ENCODE results near the gene TMCC3.
A peak's percentile ranks its signal among the peaks of the same experiment; 100 is the strongest.

The TMCC3 gene

DNA sequence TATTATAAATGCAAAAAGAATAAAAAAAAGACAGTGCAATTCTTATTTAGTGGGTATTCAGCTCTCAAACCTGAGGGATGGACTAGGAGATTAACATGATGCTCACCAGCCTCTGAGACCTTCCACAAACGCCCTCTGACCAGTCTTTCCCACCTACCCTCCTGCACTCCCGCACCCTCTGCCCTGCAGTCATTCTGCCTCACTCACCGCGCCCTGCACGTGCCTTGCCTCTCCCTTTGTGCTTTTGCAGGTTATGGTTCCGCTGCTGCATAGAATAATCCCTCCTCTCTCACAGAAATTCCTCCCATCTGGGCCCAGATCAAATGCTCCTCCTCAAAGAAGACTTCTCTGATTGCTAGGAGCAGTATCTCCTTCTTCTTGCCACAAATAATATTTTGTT lies 28.5 kb upstream of the TMCC3 start:
- Mint-ChIP-seq H3K4me1 (peaks cover 29% of the 10 kb centered on the region), H3K27me3 (peaks cover 5% of the 10 kb centered on the region), H3K4me3 (no peak overlapping the region), H3K9me3 (no peaks in the 10 kb centered on the region), H3K36me3 (ENCODE audit: low read depth) (no peaks in the 10 kb centered on the region), H3K27ac (no peak overlapping the region)
- DNase-seq (no peak), ATAC-seq (no peak)

DNA sequence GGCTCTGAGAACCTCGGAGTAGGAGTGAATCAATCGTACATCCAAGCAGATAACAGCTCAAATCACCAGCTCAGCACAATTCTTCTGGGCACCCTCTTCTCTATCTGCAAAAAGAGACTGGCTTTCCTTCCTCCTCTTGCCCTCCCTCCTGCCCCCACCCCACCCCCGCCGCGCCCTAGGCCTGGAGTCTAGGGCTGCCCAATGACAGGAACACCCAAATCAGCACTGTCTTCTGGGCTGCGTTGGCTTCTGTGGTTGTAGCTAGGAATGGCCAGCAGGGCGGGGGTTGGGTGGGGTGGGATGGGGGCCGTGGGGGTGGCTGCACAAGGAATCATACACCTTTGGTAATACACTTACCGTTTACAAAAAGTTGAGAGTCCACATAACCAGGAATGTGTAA lies 28.0 kb upstream of the TMCC3 start:
- H3K9me3 Mint-ChIP-seq: no peaks in the 10 kb centered on the region
- peaks cover 5% of the 10 kb centered on the region for H3K27me3 Mint-ChIP-seq
- ATAC-seq (no peak), DNase-seq (no peak)
- H3K36me3 Mint-ChIP-seq (ENCODE audit: low read depth): no peaks in the 10 kb centered on the region
- H3K4me3 Mint-ChIP-seq: no peak overlapping the region
- peaks cover 29% of the 10 kb centered on the region for H3K4me1 Mint-ChIP-seq
- no peak overlapping the region for H3K27ac Mint-ChIP-seq

DNA sequence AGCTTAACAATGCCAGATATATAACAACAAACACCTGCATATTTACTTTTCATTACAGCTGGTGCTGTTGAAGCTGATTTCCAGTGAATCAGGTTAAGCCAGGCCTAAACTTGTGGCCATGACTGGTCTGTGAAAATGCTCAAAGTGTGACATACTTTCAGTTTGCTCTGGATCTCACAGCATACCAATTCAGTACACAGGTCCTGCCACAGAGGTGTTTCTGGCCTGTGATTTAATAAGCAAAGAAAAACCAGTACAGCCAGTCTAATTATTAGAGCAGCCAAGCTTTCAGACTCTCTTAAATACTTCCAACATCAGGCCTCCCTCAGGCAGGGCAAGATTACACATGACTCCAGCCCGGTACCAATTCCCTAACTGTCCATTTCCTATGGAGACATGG lies 27.4 kb upstream of the TMCC3 start:
- H3K9me3 Mint-ChIP-seq: no peaks in the 10 kb centered on the region
- H3K27me3 Mint-ChIP-seq: peaks cover 5% of the 10 kb centered on the region
- no peak for DNase-seq
- H3K27ac Mint-ChIP-seq: no peak overlapping the region
- ATAC-seq: no peak
- H3K36me3 Mint-ChIP-seq (ENCODE audit: low read depth): no peaks in the 10 kb centered on the region
- peaks cover 29% of the 10 kb centered on the region for H3K4me1 Mint-ChIP-seq
- H3K4me3 Mint-ChIP-seq: no peak overlapping the region

DNA sequence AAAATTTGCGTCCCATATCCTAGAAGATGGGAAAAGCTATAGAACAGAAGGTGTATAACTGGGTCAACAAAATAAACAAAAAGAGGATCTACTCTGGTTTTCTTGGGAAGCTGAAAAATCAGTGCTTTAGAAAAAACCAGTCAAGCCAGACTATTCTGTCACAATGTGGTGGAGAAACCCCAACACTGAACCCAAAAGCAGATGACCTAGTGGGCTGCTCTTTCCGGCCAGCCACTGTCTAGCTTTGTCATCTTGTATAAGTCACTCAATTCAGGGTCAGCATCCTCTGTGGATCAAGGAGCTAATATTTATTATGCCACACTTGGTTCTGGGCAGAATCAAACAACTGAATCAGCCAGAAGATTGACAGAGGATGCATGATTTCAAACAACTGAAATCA lies 26.6 kb upstream of the TMCC3 start:
- Mint-ChIP-seq H3K4me1 (peaks cover 26% of the 10 kb centered on the region), H3K36me3 (ENCODE audit: low read depth) (no peaks in the 10 kb centered on the region), H3K4me3 (no peak overlapping the region), H3K27me3 (peaks cover 5% of the 10 kb centered on the region), H3K27ac (no peak overlapping the region), H3K9me3 (no peaks in the 10 kb centered on the region)
- no peak for ATAC-seq
- no peak for DNase-seq

DNA sequence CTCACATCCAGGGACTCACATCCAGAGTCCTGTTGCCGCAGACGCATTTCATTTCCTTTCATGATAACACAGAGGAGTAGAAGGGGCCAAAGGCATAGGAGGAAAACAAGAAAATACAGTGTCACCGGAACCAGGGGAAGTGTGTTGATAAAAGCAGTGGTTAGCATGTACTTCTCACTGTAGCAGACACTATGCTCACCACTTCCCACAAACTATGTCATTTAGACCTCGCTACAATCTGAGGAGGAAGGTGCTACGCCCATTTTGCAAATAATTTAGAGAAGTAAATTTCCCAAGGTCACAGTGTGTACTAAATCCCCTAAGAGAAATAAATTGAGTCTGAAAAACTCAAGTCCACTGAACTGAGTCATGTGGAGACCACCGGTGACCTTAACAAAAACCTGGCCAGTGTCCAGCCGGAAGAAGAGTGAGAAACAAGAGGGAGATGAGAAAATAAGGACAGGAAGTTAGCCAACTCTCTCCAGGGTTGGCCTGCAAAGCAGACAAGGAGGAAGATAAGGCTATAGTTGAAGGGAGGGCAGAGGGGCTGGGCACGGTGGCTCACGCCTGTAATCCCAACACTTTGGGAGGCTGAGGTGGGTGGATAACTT lies 25.8 kb upstream of the TMCC3 start:
- Mint-ChIP-seq H3K9me3 (no peaks in the 10 kb centered on the region), H3K36me3 (ENCODE audit: low read depth) (no peaks in the 10 kb centered on the region), H3K4me1 (peaks cover 26% of the 10 kb centered on the region), H3K4me3 (no peak overlapping the region), H3K27me3 (peaks cover 3% of the 10 kb centered on the region), H3K27ac (peak overlapping the region; percentile 24)
- DNase-seq (no peak), ATAC-seq (peak; percentile 74)

DNA sequence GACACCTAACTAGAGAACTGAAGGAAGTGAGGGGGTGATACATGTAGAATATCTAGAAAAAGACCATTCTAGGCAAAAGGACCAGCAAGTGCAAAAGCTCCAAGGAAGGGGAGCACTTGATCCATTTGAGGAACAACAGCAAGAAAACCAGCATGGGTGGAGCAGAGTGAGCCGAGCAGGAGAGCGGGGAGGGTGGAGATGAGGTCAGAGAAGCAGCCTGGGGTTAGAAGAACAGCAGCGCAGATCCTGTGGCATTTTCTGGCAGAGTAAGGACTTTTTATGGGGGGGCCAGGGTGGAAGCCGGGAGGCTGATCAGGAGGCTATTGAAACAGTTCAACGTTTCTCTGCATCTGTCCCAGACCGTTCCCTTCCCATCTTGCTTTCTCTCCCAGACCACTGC lies 24.5 kb upstream of the TMCC3 start:
- H3K27me3 Mint-ChIP-seq: peaks cover 3% of the 10 kb centered on the region
- peaks cover 26% of the 10 kb centered on the region for H3K4me1 Mint-ChIP-seq
- H3K27ac Mint-ChIP-seq: no peak overlapping the region
- no peaks in the 10 kb centered on the region for H3K9me3 Mint-ChIP-seq
- H3K36me3 Mint-ChIP-seq (ENCODE audit: low read depth): no peaks in the 10 kb centered on the region
- ATAC-seq: no peak
- H3K4me3 Mint-ChIP-seq: no peak overlapping the region
- DNase-seq: no peak

DNA sequence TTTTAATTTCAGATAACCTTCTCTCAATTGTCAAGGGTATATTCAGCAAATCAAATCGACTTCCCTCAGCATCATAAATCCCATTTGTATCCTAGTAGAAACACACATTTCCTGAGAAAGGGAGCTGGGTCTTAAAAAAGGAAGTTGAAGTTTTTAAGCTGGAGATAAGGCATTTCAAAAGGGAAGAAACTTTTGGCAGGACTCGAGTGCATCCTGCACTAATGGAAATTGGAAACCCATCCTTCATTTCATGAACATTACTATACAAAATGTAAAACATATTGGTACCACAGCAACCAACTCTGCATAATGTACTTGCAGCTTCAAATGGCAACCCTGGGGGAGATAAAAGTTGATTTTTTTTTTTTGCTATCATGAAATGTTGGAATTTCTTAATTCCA lies 23.7 kb upstream of the TMCC3 start:
- ATAC-seq (no peak), DNase-seq (no peak)
- Mint-ChIP-seq H3K27me3 (peaks cover 3% of the 10 kb centered on the region), H3K4me3 (no peak overlapping the region), H3K27ac (no peak overlapping the region), H3K4me1 (peaks cover 26% of the 10 kb centered on the region), H3K36me3 (ENCODE audit: low read depth) (no peaks in the 10 kb centered on the region), H3K9me3 (no peaks in the 10 kb centered on the region)

DNA sequence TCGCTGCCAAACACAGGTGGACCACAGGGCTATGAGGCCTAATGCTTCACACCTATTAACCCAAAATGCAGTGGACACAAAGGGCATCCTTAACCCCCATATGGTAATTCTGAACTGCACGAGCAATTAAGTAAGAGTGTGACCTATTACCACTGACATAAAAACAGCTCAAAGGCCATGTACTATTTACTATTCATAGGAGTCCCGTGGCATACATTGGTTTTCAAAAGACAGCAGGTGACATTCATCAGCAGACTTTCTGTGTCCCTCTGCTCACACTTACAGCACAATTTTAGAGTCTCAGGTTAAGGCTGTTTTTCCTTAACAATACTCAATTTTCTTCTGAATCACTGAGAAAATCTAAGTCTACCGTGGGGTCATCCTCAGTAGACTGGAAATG lies 23.1 kb upstream of the TMCC3 start:
- Mint-ChIP-seq H3K27ac (no peak overlapping the region), H3K9me3 (no peaks in the 10 kb centered on the region), H3K4me1 (peaks cover 26% of the 10 kb centered on the region), H3K4me3 (no peak overlapping the region), H3K36me3 (ENCODE audit: low read depth) (no peaks in the 10 kb centered on the region), H3K27me3 (peaks cover 3% of the 10 kb centered on the region)
- DNase-seq (no peak), ATAC-seq (no peak)

DNA sequence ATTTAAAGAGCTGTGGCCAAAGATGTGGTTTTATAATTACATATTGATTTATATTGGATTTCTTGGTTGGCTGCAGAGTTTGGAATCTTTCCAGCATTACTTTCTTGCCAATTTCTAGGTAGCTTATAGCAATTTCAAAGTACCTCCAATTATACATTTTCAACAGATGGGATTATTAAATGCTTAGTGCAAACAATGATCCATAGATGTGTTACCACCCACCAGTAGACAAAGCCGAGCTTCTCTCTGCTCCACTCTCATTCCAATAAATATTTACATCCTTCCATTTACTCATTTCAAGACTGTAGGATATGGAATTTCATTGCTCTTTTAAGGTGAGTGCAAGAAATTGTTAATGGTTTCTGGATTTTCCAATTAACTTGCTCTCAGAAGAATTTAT lies 21.6 kb upstream of the TMCC3 start:
- ATAC-seq: no peak
- no peak for DNase-seq
- Mint-ChIP-seq H3K36me3 (ENCODE audit: low read depth) (no peaks in the 10 kb centered on the region), H3K4me3 (no peak overlapping the region), H3K27ac (no peak overlapping the region), H3K4me1 (peaks cover 19% of the 10 kb centered on the region), H3K9me3 (no peaks in the 10 kb centered on the region), H3K27me3 (peaks cover 3% of the 10 kb centered on the region)

DNA sequence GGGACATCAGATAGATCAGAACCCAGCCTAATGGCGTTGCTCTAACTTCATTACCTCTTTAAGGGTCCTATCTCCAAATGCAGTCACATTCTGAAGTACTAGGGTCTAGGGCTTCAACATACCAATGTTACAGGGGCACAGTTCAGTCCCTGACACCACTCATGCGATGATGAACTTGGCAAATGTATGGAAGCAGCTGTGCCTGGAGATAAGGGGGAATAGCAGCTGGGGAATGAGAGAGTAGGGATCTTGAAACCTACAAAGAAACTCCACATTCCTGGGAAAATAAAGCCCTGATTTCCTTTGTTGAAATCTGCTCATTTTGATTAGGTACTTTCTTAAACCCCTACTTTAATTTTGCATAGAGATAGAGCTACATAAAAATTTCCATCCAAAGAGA lies 20.5 kb upstream of the TMCC3 start:
- peaks cover 3% of the 10 kb centered on the region for H3K27me3 Mint-ChIP-seq
- ATAC-seq: no peak
- no peaks in the 10 kb centered on the region for H3K36me3 Mint-ChIP-seq (ENCODE audit: low read depth)
- H3K4me3 Mint-ChIP-seq: no peak overlapping the region
- no peak overlapping the region for H3K27ac Mint-ChIP-seq
- no peak for DNase-seq
- H3K9me3 Mint-ChIP-seq: no peaks in the 10 kb centered on the region
- H3K4me1 Mint-ChIP-seq: peaks cover 9% of the 10 kb centered on the region

DNA sequence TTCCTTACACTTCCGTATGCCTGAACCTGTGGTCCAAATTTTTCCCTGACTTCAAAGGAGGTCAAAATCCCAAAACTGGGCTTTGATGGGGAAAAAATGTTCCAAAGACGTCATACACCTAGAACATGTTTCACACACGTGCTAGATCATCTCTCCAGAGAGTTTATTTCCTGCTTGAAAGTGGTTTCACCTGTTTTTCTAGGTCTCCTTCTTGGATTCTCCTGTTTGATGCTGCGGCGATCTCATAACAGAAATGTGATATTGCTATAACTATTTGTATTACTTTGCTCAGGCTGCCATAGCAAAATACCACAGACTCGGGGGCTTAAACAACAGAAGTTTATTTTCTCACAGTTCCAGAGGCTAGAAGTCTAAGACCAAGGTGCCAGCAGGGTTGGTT lies 19.7 kb upstream of the TMCC3 start:
- Mint-ChIP-seq H3K27me3 (peaks cover 3% of the 10 kb centered on the region), H3K9me3 (no peaks in the 10 kb centered on the region), H3K4me3 (no peak overlapping the region), H3K36me3 (ENCODE audit: low read depth) (no peaks in the 10 kb centered on the region), H3K27ac (no peak overlapping the region), H3K4me1 (peaks cover 4% of the 10 kb centered on the region)
- ATAC-seq (no peak), DNase-seq (no peak)

DNA sequence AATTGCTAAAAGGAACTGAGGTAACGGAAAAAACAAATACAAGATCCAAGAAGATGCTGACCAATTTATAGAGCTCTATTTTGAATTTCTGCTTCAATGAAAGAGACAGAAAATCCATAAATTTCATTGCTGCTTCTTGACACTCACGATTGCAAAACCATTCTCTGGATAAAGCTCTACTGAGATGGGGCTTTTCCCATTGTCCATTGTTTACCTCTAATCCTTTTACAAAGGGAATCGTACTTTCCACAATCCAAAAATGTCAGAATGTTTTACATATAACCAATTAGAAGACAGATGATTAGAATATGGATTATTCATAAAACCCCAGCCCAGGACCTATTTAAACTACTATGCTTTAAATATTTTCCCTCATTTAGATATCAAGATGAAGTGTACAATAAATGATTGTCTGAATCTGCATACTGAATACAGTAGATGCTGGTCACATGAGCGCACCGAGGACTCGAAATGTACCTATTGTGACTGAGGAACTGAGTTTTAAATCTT lies 16.7 kb upstream of the TMCC3 start:
- Mint-ChIP-seq H3K9me3 (no peaks in the 10 kb centered on the region), H3K27ac (no peak overlapping the region), H3K4me1 (no peaks in the 10 kb centered on the region), H3K36me3 (ENCODE audit: low read depth) (no peaks in the 10 kb centered on the region), H3K27me3 (no peaks in the 10 kb centered on the region), H3K4me3 (no peak overlapping the region)
- ATAC-seq (no peak), DNase-seq (no peak)

DNA sequence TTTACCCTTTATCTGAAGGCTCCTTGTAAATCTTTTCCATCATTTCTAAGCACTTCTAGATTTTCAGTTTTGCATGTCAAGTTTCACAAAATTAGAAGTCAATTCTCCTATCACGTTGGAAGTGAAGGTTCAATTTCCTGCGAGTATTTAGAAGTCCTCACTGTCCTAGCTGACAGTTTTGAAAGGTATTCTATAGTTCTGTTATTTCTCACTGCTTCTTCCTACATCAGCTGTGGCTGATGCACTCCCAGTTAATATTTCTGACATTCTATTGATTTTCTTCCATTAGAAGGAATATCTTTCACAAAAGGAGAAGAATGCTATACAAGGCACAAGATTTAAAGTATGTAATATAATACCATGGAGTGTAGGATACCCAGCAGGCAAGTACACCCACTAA lies 15.8 kb upstream of the TMCC3 start:
- H3K9me3 Mint-ChIP-seq: no peaks in the 10 kb centered on the region
- no peaks in the 10 kb centered on the region for H3K36me3 Mint-ChIP-seq (ENCODE audit: low read depth)
- H3K27ac Mint-ChIP-seq: no peak overlapping the region
- H3K27me3 Mint-ChIP-seq: no peaks in the 10 kb centered on the region
- no peak overlapping the region for H3K4me3 Mint-ChIP-seq
- no peak for DNase-seq
- ATAC-seq: no peak
- no peaks in the 10 kb centered on the region for H3K4me1 Mint-ChIP-seq

DNA sequence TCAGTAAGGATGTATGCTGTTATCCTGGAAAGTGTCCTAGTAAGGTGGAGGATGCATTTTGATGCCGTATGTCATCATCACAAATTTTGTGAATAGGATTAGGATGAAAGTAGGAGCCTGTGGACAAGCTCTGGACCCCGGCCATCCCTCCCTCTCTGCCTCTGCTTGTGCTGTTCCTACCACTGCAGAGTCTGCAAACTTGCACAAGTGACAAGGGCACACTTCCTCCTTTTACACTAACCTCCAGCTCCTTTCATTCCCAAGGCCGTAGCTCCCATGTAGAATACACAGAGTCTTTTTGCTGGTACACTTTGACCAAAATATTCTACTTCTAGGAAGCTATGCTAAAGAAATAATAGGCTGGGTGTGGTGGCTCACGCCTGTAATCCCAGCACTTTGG lies 13.3 kb upstream of the TMCC3 start:
- no peak for ATAC-seq
- H3K9me3 Mint-ChIP-seq: no peaks in the 10 kb centered on the region
- no peak overlapping the region for H3K4me3 Mint-ChIP-seq
- H3K27ac Mint-ChIP-seq: no peak overlapping the region
- no peaks in the 10 kb centered on the region for H3K36me3 Mint-ChIP-seq (ENCODE audit: low read depth)
- H3K4me1 Mint-ChIP-seq: no peaks in the 10 kb centered on the region
- DNase-seq: no peak
- H3K27me3 Mint-ChIP-seq: peaks cover 2% of the 10 kb centered on the region

DNA sequence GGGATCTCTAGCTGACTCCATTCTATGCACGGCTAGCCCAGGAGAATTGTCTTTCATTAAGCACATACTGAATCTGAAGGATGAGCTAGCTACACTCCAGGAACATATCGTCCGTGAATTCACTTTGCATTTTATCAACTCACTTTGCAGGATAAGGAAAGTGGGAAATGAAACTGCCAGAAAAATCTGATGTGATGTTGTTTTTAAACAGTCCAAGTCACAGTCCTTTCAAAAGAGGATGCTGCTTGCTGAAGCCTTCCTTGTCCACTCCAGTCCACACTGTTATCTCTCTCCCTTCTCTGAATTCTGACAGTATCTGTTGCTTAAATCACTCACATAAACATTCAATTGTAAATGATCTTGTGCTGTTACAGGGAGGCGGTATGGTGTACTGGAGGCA lies 12.7 kb upstream of the TMCC3 start:
- Mint-ChIP-seq H3K9me3 (no peaks in the 10 kb centered on the region), H3K27me3 (peaks cover 3% of the 10 kb centered on the region), H3K36me3 (ENCODE audit: low read depth) (no peaks in the 10 kb centered on the region), H3K4me3 (no peak overlapping the region), H3K4me1 (no peaks in the 10 kb centered on the region), H3K27ac (no peak overlapping the region)
- no peak for DNase-seq
- no peak for ATAC-seq

DNA sequence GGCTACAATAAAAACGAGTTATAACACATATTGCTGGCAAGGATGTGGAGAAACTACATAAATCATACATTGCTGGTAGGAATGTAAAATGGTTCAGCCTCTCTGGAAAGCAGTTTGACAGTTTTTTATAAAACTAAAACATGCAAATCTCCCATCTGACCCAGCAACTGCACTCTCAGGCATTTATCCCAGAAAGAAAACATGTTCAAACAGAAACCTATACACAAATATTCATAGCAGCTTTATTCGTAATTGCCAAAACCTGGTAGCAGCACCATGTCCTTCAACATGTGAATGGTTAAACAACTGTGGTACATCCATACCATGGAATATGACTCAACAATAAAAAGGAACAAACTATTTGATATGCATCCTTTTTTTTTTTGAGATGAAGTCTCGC lies 10.1 kb upstream of the TMCC3 start:
- Mint-ChIP-seq H3K36me3 (ENCODE audit: low read depth) (no peaks in the 10 kb centered on the region), H3K4me3 (no peak overlapping the region), H3K27me3 (peaks cover 3% of the 10 kb centered on the region), H3K4me1 (no peaks in the 10 kb centered on the region), H3K27ac (no peak overlapping the region), H3K9me3 (no peaks in the 10 kb centered on the region)
- DNase-seq (no peak), ATAC-seq (no peak)

Measured in activated naive CD8-positive, alpha-beta T cell treated with anti-CD3 and anti-CD28 coated beads, Interleukin-2, amount 50 U/mL, for 24 hours (primary cell).